ENCODE data around the gene ROS1. TPM values are rescaled to one million over a fixed set of nuclear protein-coding genes. Genes with fewer than 3 reads are reported as not detected.

Gene ROS1
- polyA plus RNA-seq, 3 donors, result not detected

DNA sequence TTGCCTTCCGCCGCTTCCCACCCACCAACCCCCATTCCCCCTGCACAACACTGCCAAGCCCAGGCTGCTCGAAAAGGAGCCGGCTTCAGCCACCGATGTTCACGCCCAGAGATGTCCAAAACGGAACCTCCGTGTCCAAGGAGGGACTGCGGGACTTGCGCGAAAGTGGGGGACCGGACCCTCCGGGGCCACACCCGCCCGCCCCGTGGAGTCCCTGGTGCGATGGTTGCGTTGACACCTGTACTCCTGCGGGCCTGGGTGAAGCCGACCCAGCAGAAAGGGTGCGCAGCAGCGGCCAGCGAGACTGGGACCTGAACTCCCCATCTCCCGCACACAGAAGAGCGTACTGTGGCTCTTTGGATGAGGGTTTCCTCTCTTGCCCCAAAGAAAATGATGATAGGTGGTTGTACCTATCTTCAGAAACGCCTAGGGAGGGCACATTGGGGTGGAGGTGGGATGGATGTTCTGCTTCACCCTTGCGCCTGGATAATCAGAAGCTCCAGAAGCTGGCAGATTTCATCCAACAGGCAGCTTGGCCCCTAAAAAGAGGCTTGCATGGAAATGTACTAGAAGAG lies 162.3 kb downstream of the ROS1 start:
- Histone ChIP-seq H3K9me3 (replicated peaks in 1 of 2; ENCODE audit: control insufficient read depth in 1 of 2, insufficient read depth in 1 of 2, low read length in 2 of 2) (peaks cover 5 to 37% of the 10 kb centered on the region in 2 donors), H3K27me3 (ENCODE audit: control insufficient read depth in 2 of 2, insufficient read depth in 2 of 2, low read length in 2 of 2) (peaks cover 62 to 84% of the 10 kb centered on the region in 2 donors), H3K36me3 (replicated peaks in 1 of 2; ENCODE audit: control insufficient read depth in 1 of 2, insufficient read depth in 2 of 2, low read length in 2 of 2) (no peaks in the 10 kb centered on the region), H3K4me1 (ENCODE audit: control insufficient read depth in 1 of 2, insufficient read depth in 2 of 2, low read length in 2 of 2) (peaks cover 0 to 3% of the 10 kb centered on the region in 2 donors), H3K9ac (ENCODE audit: insufficient read depth, low read length, poor library complexity, severe bottlenecking) (no peak overlapping the region), H3K4me2 (replicated peaks; ENCODE audit: extremely low read depth, low read length, poor library complexity, severe bottlenecking) (no peak overlapping the region), H3K4me3 (replicated peaks in 1 of 3; ENCODE audit: low read depth in 2 of 3, low read length in 3 of 3) (no peak overlapping the region), H3K27ac (ENCODE audit: low read depth in 1 of 2, low read length in 2 of 2) (no peak overlapping the region), H3K79me2 (ENCODE audit: insufficient read depth, low read length) (no peaks in the 10 kb centered on the region), H4K20me1 (ENCODE audit: insufficient read depth, low read length) (no peaks in the 10 kb centered on the region), H2AFZ (ENCODE audit: insufficient read depth, low read depth, low read length, poor library complexity, severe bottlenecking) (no peak overlapping the region)
- intact Hi-C loops (cut with micrococcal nuclease), result no loop called here
- H3K27me3 Mint-ChIP-seq (ENCODE audit: low read depth in 3 of 3), result peaks cover 60 to 70% (median 69%) of the 10 kb centered on the region in 3 donors
- peaks cover 2 to 39% (median 16%) of the 10 kb centered on the region in 7 donors for H3K9me3 Mint-ChIP-seq
- H3K4me1 Mint-ChIP-seq, result peaks cover 9% of the 10 kb centered on the region
- WGBS (ENCODE audit: insufficient coverage), result 10% methylated on average over 18 of the region's 27 CpGs
- TF ChIP-seq, protein P1, sequence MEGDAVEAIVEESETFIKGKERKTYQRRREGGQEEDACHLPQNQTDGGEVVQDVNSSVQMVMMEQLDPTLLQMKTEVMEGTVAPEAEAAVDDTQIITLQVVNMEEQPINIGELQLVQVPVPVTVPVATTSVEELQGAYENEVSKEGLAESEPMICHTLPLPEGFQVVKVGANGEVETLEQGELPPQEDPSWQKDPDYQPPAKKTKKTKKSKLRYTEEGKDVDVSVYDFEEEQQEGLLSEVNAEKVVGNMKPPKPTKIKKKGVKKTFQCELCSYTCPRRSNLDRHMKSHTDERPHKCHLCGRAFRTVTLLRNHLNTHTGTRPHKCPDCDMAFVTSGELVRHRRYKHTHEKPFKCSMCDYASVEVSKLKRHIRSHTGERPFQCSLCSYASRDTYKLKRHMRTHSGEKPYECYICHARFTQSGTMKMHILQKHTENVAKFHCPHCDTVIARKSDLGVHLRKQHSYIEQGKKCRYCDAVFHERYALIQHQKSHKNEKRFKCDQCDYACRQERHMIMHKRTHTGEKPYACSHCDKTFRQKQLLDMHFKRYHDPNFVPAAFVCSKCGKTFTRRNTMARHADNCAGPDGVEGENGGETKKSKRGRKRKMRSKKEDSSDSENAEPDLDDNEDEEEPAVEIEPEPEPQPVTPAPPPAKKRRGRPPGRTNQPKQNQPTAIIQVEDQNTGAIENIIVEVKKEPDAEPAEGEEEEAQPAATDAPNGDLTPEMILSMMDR (IDR thresholded peaks at IDR 0.05), result no peak
- no peak for DNase-seq
- peak overlapping the region in 1 of 7 donors; percentile 31 for H3K27ac Mint-ChIP-seq
- peak overlapping the region in 1 of 2 donors; percentile 69 for H3K4me3 Mint-ChIP-seq
- no peaks in the 10 kb centered on the region for H3K36me3 Mint-ChIP-seq

DNA sequence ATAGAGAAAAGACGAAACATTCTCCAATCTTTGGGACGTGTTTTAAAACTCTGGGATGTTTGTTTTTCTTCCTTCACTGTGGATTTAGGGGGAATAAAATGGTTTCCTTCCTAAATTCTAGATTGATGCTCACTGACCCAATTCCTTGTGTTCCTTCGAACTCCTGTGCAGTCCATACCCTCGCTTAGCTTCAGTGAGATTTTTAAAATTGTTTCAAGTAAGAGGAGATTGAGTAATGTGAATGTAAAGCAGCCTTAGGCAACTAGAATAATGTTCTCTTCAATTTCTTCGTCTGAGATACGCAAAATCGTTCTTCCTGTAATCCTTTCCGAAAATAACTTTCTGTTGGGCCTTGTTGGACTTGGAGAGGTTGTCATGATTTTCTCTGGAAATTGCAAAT lies 162.9 kb downstream of the ROS1 start:
- H4K20me1 ChIP-seq (ENCODE audit: insufficient read depth, low read length), result no peaks in the 10 kb centered on the region
- no peak overlapping the region for H2AFZ ChIP-seq (ENCODE audit: insufficient read depth, low read depth, low read length, poor library complexity, severe bottlenecking)
- peaks cover 56 to 78% of the 10 kb centered on the region in 2 donors for H3K27me3 ChIP-seq (ENCODE audit: control insufficient read depth in 2 of 2, insufficient read depth in 2 of 2, low read length in 2 of 2)
- Mint-ChIP-seq H3K36me3 (no peaks in the 10 kb centered on the region), H3K9me3 (peaks cover 2 to 36% (median 14%) of the 10 kb centered on the region in 7 donors), H3K4me1 (peaks cover 9% of the 10 kb centered on the region), H3K4me3 (peak overlapping the region in 1 of 2 donors; percentile 69), H3K27ac (no peak overlapping the region), H3K27me3 (ENCODE audit: low read depth in 3 of 3) (peaks cover 53 to 64% (median 63%) of the 10 kb centered on the region in 3 donors)
- H3K36me3 ChIP-seq (replicated peaks in 1 of 2; ENCODE audit: control insufficient read depth in 1 of 2, insufficient read depth in 2 of 2, low read length in 2 of 2), result no peaks in the 10 kb centered on the region
- H3K79me2 ChIP-seq (ENCODE audit: insufficient read depth, low read length), result no peaks in the 10 kb centered on the region
- H3K4me1 ChIP-seq (ENCODE audit: control insufficient read depth in 1 of 2, insufficient read depth in 2 of 2, low read length in 2 of 2), result peaks cover 0 to 3% of the 10 kb centered on the region in 2 donors
- no CpG with 5 or more reads among the region's 8 CpGs for WGBS (ENCODE audit: insufficient coverage)
- intact Hi-C loops (cut with micrococcal nuclease), result no loop called here
- no peak overlapping the region for H3K9ac ChIP-seq (ENCODE audit: insufficient read depth, low read length, poor library complexity, severe bottlenecking)
- TF ChIP-seq, protein P1 (IDR thresholded peaks at IDR 0.05), result no peak
- H3K27ac ChIP-seq (ENCODE audit: low read depth in 1 of 2, low read length in 2 of 2), result no peak overlapping the region
- DNase-seq, result no peak
- peaks cover 5 to 37% of the 10 kb centered on the region in 2 donors for H3K9me3 ChIP-seq (replicated peaks in 1 of 2; ENCODE audit: control insufficient read depth in 1 of 2, insufficient read depth in 1 of 2, low read length in 2 of 2)
- no peak overlapping the region for H3K4me3 ChIP-seq (replicated peaks in 1 of 3; ENCODE audit: low read depth in 2 of 3, low read length in 3 of 3)
- no peak overlapping the region for H3K4me2 ChIP-seq (replicated peaks; ENCODE audit: extremely low read depth, low read length, poor library complexity, severe bottlenecking)

Measured in CD14-positive monocyte (primary cell).